ENCODE results near the gene AJAP1.

DNA sequence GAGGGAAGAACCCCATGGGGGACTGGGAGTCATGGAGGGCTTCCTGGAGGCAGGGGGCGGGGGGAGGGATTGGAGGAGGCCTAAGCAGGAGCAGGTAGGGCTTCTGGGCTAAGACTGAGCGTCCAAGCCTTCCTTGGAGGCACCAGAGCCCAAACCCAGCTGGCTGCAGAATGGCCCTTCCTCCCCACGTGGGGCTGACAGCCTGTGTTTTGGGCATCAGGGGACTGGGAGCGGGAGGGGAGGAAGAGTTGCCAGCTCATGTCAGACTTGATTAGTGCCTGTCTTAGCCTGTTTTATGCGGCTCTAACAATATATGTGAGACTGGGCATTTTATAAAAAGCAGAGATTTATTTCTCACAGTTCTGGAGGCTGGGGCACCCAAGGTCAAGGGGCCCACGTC is 38.9 kb downstream of the AJAP1 start:
- TF ChIP-seq EZH2 (optimal IDR thresholded peaks at IDR 0.05; ENCODE audit: low read depth, low read length) (no peak), CTCF (IDR thresholded peaks at IDR 0.05; ENCODE audit: low read length) (no peak)

Data from MM.1S (cell line).